ENCODE data around the gene PIGQ.

Gene PIGQ

GRCh38 chr16:569445-570254 is at the start of gene PIGQ:
PIGQ (plus strand) TSS chr16:569968; CDS start chr16:574075, 4,107 bp downstream.
- DNase-seq = no peak

- DNase-seq = no peak
Observed at GRCh38 chr16:520847-521246, 48.9 kb upstream of the PIGQ start.

- DNase-seq = no peak
Observed at GRCh38 chr16:521381-522210, 48.2 kb upstream of the PIGQ start.

GRCh38 chr16:522320-523096 is 47.3 kb upstream of the PIGQ start:
- DNase-seq = no peak

- no peak for DNase-seq
Observed at GRCh38 chr16:523097-523741, 46.5 kb upstream of the PIGQ start.

GRCh38 chr16:524274-525040 is 45.3 kb upstream of the PIGQ start:
- DNase-seq = no peak

- DNase-seq = no peak
Observed at GRCh38 chr16:525123-525519, 44.6 kb upstream of the PIGQ start.

GRCh38 chr16:525520-526180 is 44.1 kb upstream of the PIGQ start:
- DNase-seq = no peak

- DNase-seq = no peak
Observed at GRCh38 chr16:526181-527014, 43.4 kb upstream of the PIGQ start.

- DNase-seq = peak; percentile 62
Observed at GRCh38 chr16:527015-527903, 42.5 kb upstream of the PIGQ start, which contains the start of gene CAPN15. CAPN15 (plus strand) TSS chr16:527712; CDS start chr16:546839, 19,127 bp downstream.

- no peak for DNase-seq
Observed at GRCh38 chr16:528111-529011, 41.4 kb upstream of the PIGQ start.

GRCh38 chr16:529012-529575 is 40.7 kb upstream of the PIGQ start:
- DNase-seq = no peak

GRCh38 chr16:530111-530817 is 39.5 kb upstream of the PIGQ start:
- DNase-seq = no peak

GRCh38 chr16:531494-532125 is 38.2 kb upstream of the PIGQ start:
- DNase-seq = no peak

GRCh38 chr16:533391-534123 is 36.2 kb upstream of the PIGQ start:
- DNase-seq = no peak

GRCh38 chr16:534135-534534 is 35.6 kb upstream of the PIGQ start:
- DNase-seq = no peak

Measured in NCI-H2029 treated with DMSO at 0.1 percent for 48 hours (cell line).